Esophagus squamous epithelium (tissue), 4 donors: Measurements from ENCODE around the gene ZNRF3.

Source experiments
- CTCF ChIP-seq, 6 experiments: fragments of 450-650 bp in 4 of 6; fragments of 200-600 bp in 2 of 6; sonication (generic) in 2 of 6; IDR thresholded peaks; one replicate each; pipeline ENCODE4 v1.5.1; 2016 to 2019; ENCODE audit warnings: antibody characterized with exemption in 6 of 6, mild to moderate bottlenecking in 4 of 6, moderate library complexity in 4 of 6
- POLR2A ChIP-seq, 4 donors: fragments of 450-650 bp; IDR thresholded peaks; one replicate each; pipeline ENCODE4 v1.6.1; 2017; ENCODE audit warnings: antibody characterized with exemption in 4 of 4, mild to moderate bottlenecking in 4 of 4, moderate library complexity in 3 of 4

GRCh38 chr22:28835630-28836189 lies 47.7 kb upstream of the ZNRF3 start:
- TF ChIP-seq CTCF (IDR thresholded peaks at IDR 0.05) = no peak
- no peak for TF ChIP-seq POLR2A (IDR thresholded peaks at IDR 0.05)
